IMR-90 (cell line): ENCODE measurements around the gene SASS6.

Experiments
- FOS ChIP-seq: fragments of 150-350 bp; IDR thresholded peaks from 2 replicates; pipeline ENCODE4 v1.6.1; 2016; ENCODE audit warnings: low read depth, low read length
- MAFK ChIP-seq: IDR thresholded peaks from 2 replicates; pipeline ENCODE4 v1.6.1; 2012; ENCODE audit warnings: low read depth, low read length, improper control_type of control experiment
- NFE2L2 ChIP-seq: fragments of 150-350 bp; IDR thresholded peaks from 2 replicates; pipeline ENCODE4 v1.6.1; 2016; ENCODE audit warnings: low read depth, mild to moderate bottlenecking, low read length
- POLR2A ChIP-seq: IDR thresholded peaks from 2 replicates; pipeline ENCODE4 v1.6.1; 2012; ENCODE audit warnings: mild to moderate bottlenecking, low read depth, low read length
- RCOR1 ChIP-seq: IDR thresholded peaks from 2 replicates; pipeline ENCODE4 v1.6.1; 2012; ENCODE audit warnings: mild to moderate bottlenecking, low read length, improper control_type of control experiment; ENCODE audit not compliant: insufficient replicate concordance
- SMC3 ChIP-seq: fragments of 150-350 bp; IDR thresholded peaks from 2 replicates; pipeline ENCODE4 v1.6.1; 2016; ENCODE audit warnings: low read depth, mild to moderate bottlenecking, antibody characterized with exemption, low read length, moderate library complexity
- TF ChIP-seq, protein P1 (sequence below): conservative IDR thresholded peaks from 2 replicates; pipeline ENCODE4 v1.5.1; 2012; ENCODE audit warnings: mild to moderate bottlenecking, low read depth, low read length, improper control_type of control experiment
- TF ChIP-seq, protein P2 (sequence below): fragments of 150-350 bp; IDR thresholded peaks from 2 replicates; pipeline ENCODE4 v1.6.1; 2016; ENCODE audit warnings: low read depth, mild to moderate bottlenecking, low read length, moderate library complexity, borderline replicate concordance
- TF ChIP-seq, protein P3 (sequence below): fragments of 150-350 bp; IDR thresholded peaks from 2 replicates; pipeline ENCODE4 v1.6.1; 2017; ENCODE audit warnings: mild to moderate bottlenecking, antibody characterized with exemption, low read length, low read depth

- TF ChIP-seq, protein P1, sequence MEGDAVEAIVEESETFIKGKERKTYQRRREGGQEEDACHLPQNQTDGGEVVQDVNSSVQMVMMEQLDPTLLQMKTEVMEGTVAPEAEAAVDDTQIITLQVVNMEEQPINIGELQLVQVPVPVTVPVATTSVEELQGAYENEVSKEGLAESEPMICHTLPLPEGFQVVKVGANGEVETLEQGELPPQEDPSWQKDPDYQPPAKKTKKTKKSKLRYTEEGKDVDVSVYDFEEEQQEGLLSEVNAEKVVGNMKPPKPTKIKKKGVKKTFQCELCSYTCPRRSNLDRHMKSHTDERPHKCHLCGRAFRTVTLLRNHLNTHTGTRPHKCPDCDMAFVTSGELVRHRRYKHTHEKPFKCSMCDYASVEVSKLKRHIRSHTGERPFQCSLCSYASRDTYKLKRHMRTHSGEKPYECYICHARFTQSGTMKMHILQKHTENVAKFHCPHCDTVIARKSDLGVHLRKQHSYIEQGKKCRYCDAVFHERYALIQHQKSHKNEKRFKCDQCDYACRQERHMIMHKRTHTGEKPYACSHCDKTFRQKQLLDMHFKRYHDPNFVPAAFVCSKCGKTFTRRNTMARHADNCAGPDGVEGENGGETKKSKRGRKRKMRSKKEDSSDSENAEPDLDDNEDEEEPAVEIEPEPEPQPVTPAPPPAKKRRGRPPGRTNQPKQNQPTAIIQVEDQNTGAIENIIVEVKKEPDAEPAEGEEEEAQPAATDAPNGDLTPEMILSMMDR = no peak
- TF ChIP-seq SMC3 = no peak
- no peak for TF ChIP-seq NFE2L2
- TF ChIP-seq POLR2A = no peak
- TF ChIP-seq FOS = no peak
- TF ChIP-seq MAFK = no peak
- TF ChIP-seq, protein P2, sequence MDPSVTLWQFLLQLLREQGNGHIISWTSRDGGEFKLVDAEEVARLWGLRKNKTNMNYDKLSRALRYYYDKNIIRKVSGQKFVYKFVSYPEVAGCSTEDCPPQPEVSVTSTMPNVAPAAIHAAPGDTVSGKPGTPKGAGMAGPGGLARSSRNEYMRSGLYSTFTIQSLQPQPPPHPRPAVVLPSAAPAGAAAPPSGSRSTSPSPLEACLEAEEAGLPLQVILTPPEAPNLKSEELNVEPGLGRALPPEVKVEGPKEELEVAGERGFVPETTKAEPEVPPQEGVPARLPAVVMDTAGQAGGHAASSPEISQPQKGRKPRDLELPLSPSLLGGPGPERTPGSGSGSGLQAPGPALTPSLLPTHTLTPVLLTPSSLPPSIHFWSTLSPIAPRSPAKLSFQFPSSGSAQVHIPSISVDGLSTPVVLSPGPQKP = no peak
- no peak for TF ChIP-seq RCOR1
- TF ChIP-seq, protein P3, sequence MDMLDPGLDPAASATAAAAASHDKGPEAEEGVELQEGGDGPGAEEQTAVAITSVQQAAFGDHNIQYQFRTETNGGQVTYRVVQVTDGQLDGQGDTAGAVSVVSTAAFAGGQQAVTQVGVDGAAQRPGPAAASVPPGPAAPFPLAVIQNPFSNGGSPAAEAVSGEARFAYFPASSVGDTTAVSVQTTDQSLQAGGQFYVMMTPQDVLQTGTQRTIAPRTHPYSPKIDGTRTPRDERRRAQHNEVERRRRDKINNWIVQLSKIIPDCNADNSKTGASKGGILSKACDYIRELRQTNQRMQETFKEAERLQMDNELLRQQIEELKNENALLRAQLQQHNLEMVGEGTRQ = no peak
Observed at GRCh38 chr1:100065969-100066227, 66.8 kb downstream of the SASS6 start.
